GM23248 (cell line): ENCODE data around the gene RPS6KB2.

Experiments used
- EZH2 ChIP-seq: fragments of 200-600 bp; sonication (generic); IDR thresholded peaks from 2 replicates; pipeline ENCODE4 v1.6.1; 2018; ENCODE audit warnings: antibody characterized with exemption, mild to moderate bottlenecking; ENCODE audit not compliant: insufficient read depth, poor library complexity, severe bottlenecking
- EZH2phosphoT487 ChIP-seq: fragments of 200-600 bp; sonication (generic); IDR thresholded peaks from 2 replicates; pipeline ENCODE4 v1.6.1; 2018; ENCODE audit warnings: antibody characterized with exemption, moderate library complexity, mild to moderate bottlenecking, low read depth; ENCODE audit not compliant: insufficient read depth

DNA sequence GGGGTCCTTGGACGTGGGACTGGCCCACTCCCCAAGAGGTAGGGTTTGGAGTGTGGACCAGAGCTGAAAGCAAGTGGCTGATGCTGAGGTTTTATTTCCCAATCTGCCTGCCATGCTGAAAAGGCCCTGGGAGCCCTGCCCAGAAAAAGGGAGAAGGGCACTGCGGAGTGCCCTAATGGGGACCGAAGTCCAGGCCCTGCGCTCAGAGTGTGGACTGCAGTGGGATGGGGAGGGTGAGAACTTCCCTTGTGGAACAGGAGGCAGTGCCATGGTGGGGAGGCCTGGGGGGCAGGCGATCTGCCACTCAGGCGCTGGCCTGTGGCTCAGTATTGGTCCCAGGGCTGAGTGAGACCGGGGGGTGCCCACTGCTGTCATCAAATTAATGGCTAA is 19.9 kb downstream of the RPS6KB2 start:
- TF ChIP-seq EZH2phosphoT487 (no peak), EZH2 (no peak)
